ENCODE results near the gene CLEC4F.
"Not testable (repeated sequence)": the region's sequence is repeated elsewhere in the genome, so short reads cannot be mapped to it uniquely, and the experiment has no call there.

The CLEC4F gene

GRCh38 chr2:70827388-70827787 is 7.0 kb upstream of the CLEC4F start:
- DNase-seq (ENCODE audit: low read depth, low spot score), result no peak

- DNase-seq (ENCODE audit: low read depth, low spot score), result no peak
Observed at GRCh38 chr2:70826696-70827350, 6.4 kb upstream of the CLEC4F start.

- no peak for DNase-seq (ENCODE audit: low read depth, low spot score)
Observed at GRCh38 chr2:70823249-70823648, 2.9 kb upstream of the CLEC4F start.

DNA sequence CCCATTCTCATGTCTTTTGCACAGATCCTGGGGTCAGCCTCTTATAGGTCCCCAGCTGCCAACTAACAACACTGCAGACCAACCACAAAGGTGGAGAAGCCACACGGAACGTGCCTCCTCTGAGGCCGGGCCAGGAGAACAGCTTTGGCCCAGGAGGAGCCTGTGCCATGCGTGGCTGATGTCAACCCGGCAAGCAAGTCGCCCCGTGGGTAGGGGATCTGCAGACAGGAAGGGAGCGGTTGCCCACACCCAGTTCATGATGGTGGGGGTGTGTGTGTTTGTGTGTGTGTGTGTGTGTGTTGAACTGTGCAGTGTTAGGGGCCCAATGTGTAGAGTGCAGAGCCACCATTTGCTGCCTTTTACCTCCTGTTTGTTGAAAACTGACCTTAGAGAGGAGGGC is 2.4 kb upstream of the CLEC4F start:
- DNase-seq (ENCODE audit: low read depth, low spot score), result no peak

DNA sequence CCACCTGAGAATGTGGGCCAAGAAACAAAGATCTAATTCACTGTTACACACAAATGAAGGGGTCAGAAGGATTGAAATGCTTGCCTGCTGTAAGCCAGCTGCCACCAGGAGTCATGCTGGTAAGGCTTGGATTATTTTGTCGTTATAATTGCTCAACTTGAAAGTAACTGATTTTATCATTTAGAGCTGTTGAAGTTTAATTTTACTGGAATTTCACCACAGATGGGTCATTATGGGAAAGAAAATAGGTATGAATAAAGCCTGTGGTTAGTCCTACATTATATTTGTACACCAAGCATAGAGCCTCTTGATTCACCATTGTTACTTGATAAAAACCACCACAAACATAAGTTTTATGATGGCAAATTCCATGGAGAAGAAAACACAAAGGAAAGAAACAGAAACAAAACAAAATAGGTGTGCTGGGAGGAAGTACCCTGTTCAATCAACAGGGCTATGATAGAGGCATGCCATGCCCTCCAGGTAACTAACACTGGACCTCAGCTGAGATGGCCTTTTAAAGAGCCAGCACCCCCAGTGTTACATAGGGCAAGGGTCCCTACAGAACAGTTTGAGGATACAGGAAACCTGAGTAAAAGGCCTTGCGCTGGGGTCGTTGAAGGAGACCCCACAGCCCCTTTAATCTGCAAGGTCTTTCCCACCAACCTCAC is 3.0 kb downstream of the CLEC4F start:
- DNase-seq (ENCODE audit: low read depth, low spot score), result no peak

DNA sequence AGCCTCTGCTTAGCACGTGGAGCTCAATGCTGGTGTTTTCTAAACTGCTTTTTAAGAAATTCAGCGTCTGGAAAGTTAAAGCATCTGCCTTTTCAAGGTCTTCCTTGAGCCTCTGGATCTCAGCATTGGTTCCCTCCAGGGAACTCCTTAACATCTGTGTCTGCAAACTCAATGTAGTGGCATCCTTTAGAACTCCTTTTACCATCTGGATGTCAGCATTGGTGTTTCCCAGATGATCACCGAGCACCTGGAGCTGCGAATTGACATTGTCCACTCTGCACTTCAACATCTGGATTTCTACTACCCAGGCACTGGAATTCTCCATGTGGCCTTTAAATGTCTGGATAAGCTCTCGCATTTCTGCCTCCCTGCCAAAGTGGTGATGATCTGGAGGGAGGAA is 3.7 kb downstream of the CLEC4F start:
- no peak for DNase-seq (ENCODE audit: low read depth, low spot score)

GRCh38 chr2:70808983-70809958 is 11.1 kb downstream of the CLEC4F start:
- DNase-seq (ENCODE audit: low read depth, low spot score), result no peak

DNA sequence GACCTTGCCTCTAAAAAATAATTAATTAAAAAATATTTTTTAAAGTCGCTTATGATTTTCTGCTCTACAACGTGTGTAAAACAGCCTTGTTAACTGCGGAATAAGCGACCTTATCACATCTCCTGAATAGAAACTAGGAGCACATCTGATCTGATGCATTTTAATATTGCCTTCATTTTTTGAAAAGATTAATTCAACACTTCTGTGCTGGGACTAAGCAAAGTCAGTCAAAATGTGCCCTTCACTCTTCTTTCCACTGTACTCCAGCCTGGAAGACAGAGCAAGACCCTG is 12.6 kb downstream of the CLEC4F start:
- DNase-seq (ENCODE audit: low read depth, low spot score), result no peak

DNA sequence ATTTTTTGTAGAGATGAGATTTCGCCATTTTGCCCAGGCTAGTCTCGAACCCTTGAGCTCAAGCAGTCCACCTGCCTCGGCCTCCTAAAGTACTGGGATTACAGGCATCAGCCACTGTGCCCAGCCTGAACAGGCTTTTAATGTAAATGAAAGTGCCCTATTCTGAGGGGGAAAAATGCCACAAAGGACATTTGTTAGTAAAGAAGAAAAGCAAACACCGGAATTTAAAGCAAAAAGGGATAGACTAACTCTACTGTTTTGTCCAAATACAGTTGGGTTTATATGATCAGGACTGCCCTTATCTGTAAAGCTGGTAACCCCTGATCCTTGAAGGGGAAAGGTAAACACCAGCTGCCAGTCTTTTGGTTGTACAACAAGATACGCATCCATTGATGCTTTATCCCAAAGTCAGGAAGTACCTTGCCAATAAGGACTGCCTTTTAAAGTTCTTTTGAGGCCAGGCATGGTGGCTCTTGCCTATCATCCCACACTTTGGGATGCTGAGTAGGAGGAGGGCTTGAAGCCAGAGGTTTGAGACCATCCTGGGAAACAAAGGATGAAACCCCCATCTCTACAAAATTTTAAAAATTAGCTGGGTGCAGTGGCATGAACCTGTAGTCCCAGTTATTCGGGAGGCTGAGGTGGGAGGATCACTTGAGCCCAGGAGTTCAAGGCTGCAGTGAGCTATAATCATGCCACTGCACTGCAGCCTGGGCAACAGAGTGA is 13.1 kb downstream of the CLEC4F start:
- DNase-seq (ENCODE audit: low read depth, low spot score), result no peak

- no peak for DNase-seq (ENCODE audit: low read depth, low spot score)
Observed at GRCh38 chr2:70806620-70807019, 13.8 kb downstream of the CLEC4F start.

DNA sequence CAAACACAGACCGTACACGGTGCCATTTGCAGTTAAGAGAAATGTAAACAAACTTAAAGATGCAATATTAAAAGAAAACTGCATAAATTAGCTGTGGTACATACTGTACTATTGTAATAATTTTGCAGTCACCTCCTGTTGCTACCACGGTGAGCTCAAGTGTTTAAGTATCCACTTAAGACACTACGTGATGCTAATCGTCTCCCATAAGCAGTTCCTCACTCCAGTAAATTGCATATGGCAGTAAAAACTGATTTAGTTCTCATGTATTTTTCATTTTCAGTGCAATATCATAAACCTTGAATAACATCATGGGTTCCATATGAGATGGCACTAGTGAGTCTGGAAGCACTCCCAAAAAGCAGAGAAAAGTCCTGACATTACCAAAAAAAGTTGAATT is 14.4 kb downstream of the CLEC4F start:
- no peak for DNase-seq (ENCODE audit: low read depth, low spot score)

- no peak for DNase-seq (ENCODE audit: low read depth, low spot score)
Observed at GRCh38 chr2:70801607-70802263, 18.7 kb downstream of the CLEC4F start.

- DNase-seq (ENCODE audit: low read depth, low spot score), result no peak
Observed at GRCh38 chr2:70799706-70800105, 20.7 kb downstream of the CLEC4F start.

DNA sequence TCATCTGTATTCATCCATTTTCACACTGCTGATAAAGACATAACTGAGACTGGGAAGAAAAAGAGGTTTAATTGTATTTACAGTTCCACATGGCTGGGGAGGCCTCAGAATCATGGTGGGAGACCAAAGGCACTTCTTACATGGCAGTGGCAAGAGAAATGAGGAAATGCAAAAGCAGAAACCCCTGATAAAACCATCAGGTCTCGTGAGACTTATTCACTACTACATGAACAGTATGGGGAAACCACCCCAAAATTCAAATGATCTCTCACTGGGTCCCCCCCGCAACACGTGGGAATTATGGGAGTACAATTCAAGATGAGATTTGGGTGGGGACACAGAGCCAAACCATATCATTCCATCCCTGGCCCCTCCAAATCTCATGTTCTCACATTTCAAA is 22.4 kb downstream of the CLEC4F start:
- not testable (repeated sequence) for DNase-seq (ENCODE audit: low read depth, low spot score)

GRCh38 chr2:70797506-70797905 is 22.9 kb downstream of the CLEC4F start:
- no peak for DNase-seq (ENCODE audit: low read depth, low spot score)

DNA sequence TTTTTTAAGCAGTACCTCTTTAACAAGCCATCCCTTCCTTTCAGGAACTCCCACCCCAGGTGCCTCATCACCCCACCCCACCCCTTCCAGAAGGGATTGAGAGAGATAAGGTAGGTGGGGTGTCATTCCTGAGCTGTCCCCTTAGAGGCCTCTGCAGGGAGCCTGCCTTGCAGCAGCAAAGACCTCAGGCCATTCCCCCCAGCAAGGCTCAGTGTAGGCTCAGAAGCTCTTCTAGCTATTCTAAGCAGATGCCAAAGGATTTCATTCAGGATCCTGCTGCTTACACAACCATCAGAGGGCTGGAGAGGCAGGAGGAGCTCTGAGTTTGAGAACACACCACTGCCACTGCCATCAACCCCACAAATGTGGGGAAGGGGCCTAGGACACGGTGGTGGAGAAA is 24.1 kb downstream of the CLEC4F start:
- DNase-seq (ENCODE audit: low read depth, low spot score), result no peak

GRCh38 chr2:70795164-70795995 is 25.0 kb downstream of the CLEC4F start:
- DNase-seq (ENCODE audit: low read depth, low spot score), result no peak

DNA sequence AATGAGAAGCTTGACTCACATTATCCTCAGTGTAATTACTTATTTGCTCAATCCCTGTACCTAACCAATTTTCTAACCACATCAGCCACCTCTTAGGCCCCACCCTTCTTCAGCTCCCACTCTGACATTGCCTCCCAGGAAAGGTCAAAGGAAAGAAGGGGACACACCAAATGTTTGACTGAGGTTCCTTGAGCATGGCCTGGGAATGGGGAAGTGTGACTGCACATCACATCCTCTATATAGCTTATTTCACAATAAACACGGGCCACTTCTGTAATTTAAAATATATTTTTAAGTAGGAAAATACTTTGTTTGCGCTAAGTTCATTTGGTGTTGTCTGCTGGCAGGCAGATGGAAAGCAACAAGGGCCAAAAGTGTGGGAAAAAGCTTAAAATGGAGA is 26.9 kb downstream of the CLEC4F start:
- DNase-seq (ENCODE audit: low read depth, low spot score), result no peak

DNA sequence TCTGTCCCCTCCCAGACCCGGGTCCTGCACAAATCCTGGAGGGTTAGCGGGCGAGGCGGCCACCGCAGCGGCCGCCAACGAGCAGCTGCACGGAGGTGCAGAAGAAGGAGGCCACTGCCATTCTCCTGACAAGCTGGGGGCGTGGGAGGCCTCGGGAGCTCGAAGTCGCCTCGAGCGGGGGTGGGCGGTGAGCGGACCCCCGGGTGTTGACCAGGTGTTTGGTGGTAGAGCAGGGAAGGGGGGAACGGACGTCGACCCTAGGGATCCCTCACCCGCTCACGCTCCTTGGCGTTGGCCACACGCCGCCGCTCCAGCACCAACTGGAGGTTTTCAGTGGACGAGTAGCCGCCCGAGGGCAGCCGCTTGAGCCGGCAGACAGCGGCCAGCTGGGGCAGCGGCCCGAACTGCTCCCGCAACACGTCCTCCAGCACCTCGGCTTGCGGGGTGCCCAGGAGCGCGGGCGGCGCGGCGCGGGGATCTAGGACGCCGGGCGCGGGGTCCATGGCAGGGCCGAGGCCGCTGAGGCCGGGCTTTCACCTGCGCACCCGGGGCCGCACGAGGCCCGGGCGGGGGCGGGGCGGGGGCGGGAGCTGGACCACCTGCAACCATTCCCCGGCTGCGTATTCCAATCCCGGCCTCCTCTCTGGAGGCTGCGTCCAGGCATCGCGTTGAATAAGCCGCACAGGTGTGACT is 30.1 kb downstream of the CLEC4F start, which contains the start of gene FIGLA:
Gene FIGLA (minus strand): TSS at position 508 of the 693 bp plus-strand sequence. CDS start 5 bp downstream, at position 503.
- no peak for DNase-seq (ENCODE audit: low read depth, low spot score)
